ENCODE results near the gene FOXO3.

FOXO3 gene

DNA sequence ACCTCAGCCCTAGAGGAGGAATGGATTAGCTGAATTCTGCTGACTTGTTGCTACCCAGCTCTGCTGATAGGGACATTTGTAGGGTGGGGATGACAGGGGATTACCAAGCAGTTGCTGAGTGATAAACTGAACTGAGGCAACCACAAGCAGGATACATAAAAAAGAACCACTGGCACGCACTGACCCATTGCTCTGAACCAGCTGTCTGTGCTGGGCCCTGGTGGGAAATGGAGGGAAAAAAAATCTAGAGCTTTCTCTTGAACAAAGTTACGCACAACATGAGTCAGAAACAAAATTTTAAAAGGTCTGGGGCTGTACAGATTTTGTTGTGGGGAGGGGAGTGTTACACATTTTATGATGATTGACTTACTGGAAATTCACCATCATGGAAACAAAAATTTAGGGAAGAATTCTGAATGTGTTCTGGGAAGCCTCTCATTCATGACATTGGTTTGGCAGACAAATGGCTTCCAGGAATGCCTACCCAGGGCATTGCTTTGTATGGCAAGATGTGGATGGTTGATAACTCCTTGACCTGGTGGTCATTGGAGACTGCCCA is 37.7 kb downstream of the FOXO3 start:
- Histone ChIP-seq H3K4me3 (ENCODE audit: low read depth, low read length) (no peak overlapping the region), H3K27ac (no peak overlapping the region), H3K27me3 (replicated peaks) (no peaks in the 10 kb centered on the region), H3K36me3 (replicated peaks) (no peaks in the 10 kb centered on the region)
- TF ChIP-seq, protein P1, sequence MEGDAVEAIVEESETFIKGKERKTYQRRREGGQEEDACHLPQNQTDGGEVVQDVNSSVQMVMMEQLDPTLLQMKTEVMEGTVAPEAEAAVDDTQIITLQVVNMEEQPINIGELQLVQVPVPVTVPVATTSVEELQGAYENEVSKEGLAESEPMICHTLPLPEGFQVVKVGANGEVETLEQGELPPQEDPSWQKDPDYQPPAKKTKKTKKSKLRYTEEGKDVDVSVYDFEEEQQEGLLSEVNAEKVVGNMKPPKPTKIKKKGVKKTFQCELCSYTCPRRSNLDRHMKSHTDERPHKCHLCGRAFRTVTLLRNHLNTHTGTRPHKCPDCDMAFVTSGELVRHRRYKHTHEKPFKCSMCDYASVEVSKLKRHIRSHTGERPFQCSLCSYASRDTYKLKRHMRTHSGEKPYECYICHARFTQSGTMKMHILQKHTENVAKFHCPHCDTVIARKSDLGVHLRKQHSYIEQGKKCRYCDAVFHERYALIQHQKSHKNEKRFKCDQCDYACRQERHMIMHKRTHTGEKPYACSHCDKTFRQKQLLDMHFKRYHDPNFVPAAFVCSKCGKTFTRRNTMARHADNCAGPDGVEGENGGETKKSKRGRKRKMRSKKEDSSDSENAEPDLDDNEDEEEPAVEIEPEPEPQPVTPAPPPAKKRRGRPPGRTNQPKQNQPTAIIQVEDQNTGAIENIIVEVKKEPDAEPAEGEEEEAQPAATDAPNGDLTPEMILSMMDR (IDR thresholded peaks at IDR 0.05; ENCODE audit: low read depth, low read length, missing control alignments): no peak
- in situ Hi-C loops (cut with HindIII; ENCODE audit: low pct_ligation_motif_present, low sequenced_read_pairs): no loop called here
- no peak for DNase-seq

DNA sequence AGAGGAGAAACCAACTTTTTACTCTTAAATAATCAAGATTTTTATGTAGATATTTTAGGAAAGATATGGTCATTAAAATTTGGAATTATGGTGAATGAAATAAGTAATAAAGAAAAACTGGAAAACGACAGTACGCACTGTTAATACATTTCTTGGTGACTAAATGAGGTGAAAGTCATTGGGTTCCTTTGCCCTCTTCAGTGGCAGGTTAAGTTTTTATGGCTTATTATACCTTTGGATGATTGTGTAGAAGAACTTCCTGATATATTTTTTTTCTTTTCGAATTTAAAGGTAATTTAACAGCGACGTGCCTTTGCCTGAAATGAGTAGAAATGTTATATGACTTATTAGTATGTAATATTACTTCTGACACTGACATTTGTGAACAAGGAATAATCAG is 43.4 kb downstream of the FOXO3 start:
- no peaks in the 10 kb centered on the region for H3K27me3 ChIP-seq (replicated peaks)
- H3K36me3 ChIP-seq (replicated peaks): no peaks in the 10 kb centered on the region
- TF ChIP-seq, protein P1 (IDR thresholded peaks at IDR 0.05; ENCODE audit: low read depth, low read length, missing control alignments): no peak
- no peak for DNase-seq
- in situ Hi-C loops (cut with HindIII; ENCODE audit: low pct_ligation_motif_present, low sequenced_read_pairs): no loop called here
- H3K4me3 ChIP-seq (ENCODE audit: low read depth, low read length): no peak overlapping the region
- no peak overlapping the region for H3K27ac ChIP-seq

DNA sequence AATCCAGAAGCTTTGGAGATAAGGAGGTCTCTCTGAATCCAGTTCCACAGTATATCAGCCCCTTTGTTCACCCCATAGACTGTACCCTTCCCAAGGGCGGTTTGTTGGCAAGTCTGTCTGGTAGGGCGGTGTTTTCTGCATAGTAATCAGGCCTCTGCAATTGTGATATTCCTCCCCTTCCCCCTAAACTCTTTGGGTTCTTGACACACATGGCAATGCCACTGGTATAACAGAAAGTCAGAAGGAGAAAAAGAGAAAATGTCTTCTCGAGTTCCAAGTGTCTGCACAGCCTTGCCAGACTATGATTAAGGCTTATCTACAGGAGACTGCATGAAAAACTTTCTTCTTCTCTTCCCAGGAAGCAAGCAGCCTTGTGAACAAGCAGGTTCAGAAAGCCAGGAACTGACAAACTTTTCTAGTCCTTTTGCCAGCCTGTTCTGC is 45.6 kb downstream of the FOXO3 start:
- in situ Hi-C loops (cut with HindIII; ENCODE audit: low pct_ligation_motif_present, low sequenced_read_pairs): no loop called here
- DNase-seq: no peak
- no peak overlapping the region for H3K4me3 ChIP-seq (ENCODE audit: low read depth, low read length)
- H3K27me3 ChIP-seq (replicated peaks): no peaks in the 10 kb centered on the region
- no peak overlapping the region for H3K27ac ChIP-seq
- H3K36me3 ChIP-seq (replicated peaks): no peaks in the 10 kb centered on the region
- TF ChIP-seq, protein P1 (IDR thresholded peaks at IDR 0.05; ENCODE audit: low read depth, low read length, missing control alignments): no peak

DNA sequence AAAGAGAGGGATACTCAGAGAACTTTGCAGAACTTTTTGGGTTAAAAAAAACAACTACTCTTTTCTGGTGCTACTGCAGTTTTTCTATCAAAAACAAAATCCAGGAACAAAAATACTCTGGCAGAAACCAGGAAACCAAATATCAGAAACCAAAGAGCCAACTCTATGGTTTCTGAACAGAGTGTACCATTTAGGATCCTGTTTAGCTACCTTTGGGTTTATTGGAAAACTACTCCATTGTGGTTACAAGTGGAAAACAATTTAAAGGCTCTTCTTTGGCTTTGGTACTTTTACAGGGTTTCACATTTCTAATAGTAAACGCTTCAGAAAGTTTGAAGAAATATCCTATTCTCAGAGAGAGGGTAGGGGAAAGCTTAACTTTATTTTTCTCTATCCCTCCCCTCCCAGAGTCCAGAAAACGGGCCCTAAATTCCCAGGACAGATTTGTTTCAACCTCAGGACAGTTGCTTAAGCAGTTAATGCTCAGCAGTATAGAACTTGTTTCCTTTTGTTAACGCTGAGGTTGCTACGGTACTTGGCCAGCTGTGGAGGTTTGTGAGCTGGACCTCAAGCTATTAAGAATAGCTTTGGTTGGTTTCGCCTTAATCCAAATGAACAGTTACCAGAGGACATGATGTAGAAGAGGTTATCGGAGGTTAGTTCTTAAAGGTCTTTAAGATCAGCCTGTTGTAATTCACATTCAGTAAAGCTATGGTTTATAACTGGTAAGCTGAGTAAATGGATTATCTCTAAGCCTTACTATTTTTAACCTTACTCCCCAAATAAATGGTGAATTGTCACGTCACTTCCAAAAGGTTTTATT is 47.9 kb downstream of the FOXO3 start:
- Histone ChIP-seq H3K27me3 (replicated peaks) (no peaks in the 10 kb centered on the region), H3K36me3 (replicated peaks) (no peaks in the 10 kb centered on the region), H3K27ac (no peak overlapping the region), H3K4me3 (ENCODE audit: low read depth, low read length) (no peak overlapping the region)
- TF ChIP-seq, protein P1 (IDR thresholded peaks at IDR 0.05; ENCODE audit: low read depth, low read length, missing control alignments): no peak
- DNase-seq: no peak
- in situ Hi-C loops (cut with HindIII; ENCODE audit: low pct_ligation_motif_present, low sequenced_read_pairs): no loop called here

DNA sequence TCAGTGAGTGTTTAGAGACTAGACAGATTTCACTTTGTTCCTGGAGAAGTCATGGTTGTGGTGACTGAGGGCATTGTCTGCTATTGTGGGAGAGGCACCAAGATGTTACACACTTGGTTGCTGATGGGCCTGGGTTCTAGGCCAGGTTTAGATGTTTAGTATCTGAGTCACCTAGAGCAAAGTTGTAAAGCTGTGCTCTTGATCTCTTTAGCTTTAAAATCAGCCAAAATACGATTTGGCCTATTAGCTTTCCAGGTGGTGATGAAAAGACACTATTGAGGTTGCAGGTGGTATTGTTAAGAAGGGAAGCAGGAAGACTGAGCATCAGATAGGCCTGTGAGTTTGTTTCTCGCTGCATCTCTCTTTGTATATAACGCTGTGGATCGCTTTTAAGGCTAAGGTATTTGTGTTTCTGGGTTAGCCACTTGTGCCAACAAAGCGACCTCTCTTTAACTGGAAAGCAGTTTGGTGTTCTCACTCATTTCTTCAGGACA is 48.6 kb downstream of the FOXO3 start:
- Histone ChIP-seq H3K36me3 (replicated peaks) (no peaks in the 10 kb centered on the region), H3K4me3 (ENCODE audit: low read depth, low read length) (no peak overlapping the region), H3K27me3 (replicated peaks) (no peaks in the 10 kb centered on the region), H3K27ac (no peak overlapping the region)
- in situ Hi-C loops (cut with HindIII; ENCODE audit: low pct_ligation_motif_present, low sequenced_read_pairs): no loop called here
- DNase-seq: no peak
- TF ChIP-seq, protein P1 (IDR thresholded peaks at IDR 0.05; ENCODE audit: low read depth, low read length, missing control alignments): no peak

Data from brain microvascular endothelial cell (primary cell).